IMR-90 (cell line): ENCODE data around the gene PIP5K1C. TPM values are rescaled to one million over a fixed set of nuclear protein-coding genes. Genes with fewer than 3 reads are reported as not detected.
A peak's percentile ranks its signal among the peaks of the same experiment; 100 is the strongest.

ENCODE experiments used
- ATAC-seq: fragments of 200-7000 bp; cut with Tn5 transposase; 2 replicates; pipeline ENCODE4 v1.9.1; 2020; ENCODE audit warnings: low read depth, mild to moderate bottlenecking, moderate library complexity
- BruUV-seq: library from RNA; stranded (reverse); fragments of 400-500 nt; replicated peaks from 2 replicates; lab custom pipeline; 2021; lab: Mats Ljungman, UMichigan
- CTCF ChIA-PET: fragments of 300-600 bp; formaldehyde crosslinking; extraction: SDS; loops from one replicate; lab custom pipeline; 2021; ENCODE audit warnings: antibody characterized with exemption; lab: Yijun Ruan, JAX
- POLR2A ChIA-PET: fragments of 300-600 bp; sonication (Branson Sonifier 250); formaldehyde crosslinking; loops from one replicate; lab custom pipeline; 2022; ENCODE audit warnings: antibody characterized with exemption; ENCODE audit not compliant: unreplicated experiment; lab: Charles Lee
- DNase-seq: peaks from one replicate; pipeline ENCODE4 v3.0.0; 2013
- H2AFZ ChIP-seq: replicated peaks from 2 replicates; pipeline ENCODE3; 2013; ENCODE audit warnings: low read length, mild to moderate bottlenecking; ENCODE audit not compliant: poor library complexity
- H2AK5ac ChIP-seq: 2 replicates; pipeline ENCODE4 v1.6.1; 2013; ENCODE audit warnings: low read depth, low read length, inconsistent platforms
- H2AK9ac ChIP-seq: replicated peaks from 2 replicates; pipeline ENCODE3; 2013; ENCODE audit warnings: mild to moderate bottlenecking, low read depth, low read length, moderate library complexity; ENCODE audit not compliant: poor library complexity
- H2BK120ac ChIP-seq: 2 replicates; pipeline ENCODE4 v1.6.1; 2013; ENCODE audit warnings: low read depth, low read length, inconsistent platforms
- H2BK15ac ChIP-seq: 3 replicates; pipeline ENCODE4 v1.6.1; 2013; ENCODE audit warnings: low read depth, low read length, inconsistent platforms
- H2BK20ac ChIP-seq: 2 replicates; pipeline ENCODE4 v1.6.1; 2013; ENCODE audit warnings: low read depth, mild to moderate bottlenecking, inconsistent platforms, low read length, moderate library complexity
- H2BK5ac ChIP-seq: 2 replicates; pipeline ENCODE4 v1.6.1; 2013; ENCODE audit warnings: mild to moderate bottlenecking, low read depth, low read length, inconsistent platforms; ENCODE audit not compliant: poor library complexity, severe bottlenecking
- H3K14ac ChIP-seq: replicated peaks from 2 replicates; pipeline ENCODE4 v1.6.1; 2013; ENCODE audit warnings: low read depth, low read length, inconsistent platforms
- H3K18ac ChIP-seq: 2 replicates; pipeline ENCODE4 v1.6.1; 2013; ENCODE audit warnings: low read depth, low read length, control low read depth
- H3K23ac ChIP-seq: 2 replicates; pipeline ENCODE4 v1.6.1; 2013; ENCODE audit warnings: low read depth, low read length, inconsistent platforms
- H3K27ac ChIP-seq: 2 replicates; pipeline ENCODE4 v1.5.1; 2013; ENCODE audit warnings: mild to moderate bottlenecking, control low read depth, low read length; ENCODE audit not compliant: insufficient read depth
- H3K27me3 ChIP-seq: 2 replicates; pipeline ENCODE4 v1.6.1; 2013; ENCODE audit warnings: low read length; ENCODE audit not compliant: control insufficient read depth, insufficient read depth
- H3K36me3 ChIP-seq: 2 replicates; pipeline ENCODE4 v1.6.1; 2013; ENCODE audit warnings: low read length, mixed read lengths; ENCODE audit not compliant: control insufficient read depth, insufficient read depth
- H3K4ac ChIP-seq: 2 replicates; pipeline ENCODE4 v1.6.1; 2013; ENCODE audit warnings: low read depth, low read length, inconsistent platforms
- H3K4me1 ChIP-seq: 2 replicates; pipeline ENCODE4 v1.6.1; 2013; ENCODE audit warnings: low read length, mixed read lengths; ENCODE audit not compliant: control insufficient read depth, insufficient read depth
- H3K4me2 ChIP-seq: 2 replicates; pipeline ENCODE4 v1.6.1; 2013; ENCODE audit warnings: low read depth, mild to moderate bottlenecking, control low read depth, low read length, moderate library complexity
- H3K4me3 ChIP-seq: 2 replicates; pipeline ENCODE4 v1.5.1; 2013; ENCODE audit warnings: low read depth, mild to moderate bottlenecking, control low read depth, low read length, moderate library complexity; ENCODE audit not compliant: insufficient read depth
- H3K56ac ChIP-seq: 2 replicates; pipeline ENCODE4 v1.6.1; 2013; ENCODE audit warnings: low read length, inconsistent platforms; ENCODE audit not compliant: insufficient read depth; ENCODE audit errors: extremely low read depth
- H3K79me1 ChIP-seq, 2 experiments: 2 replicates each; pipeline ENCODE4 v1.6.1; 2013; ENCODE audit warnings: low read length in 2 of 2, inconsistent platforms in 1 of 2, low read depth in 1 of 2
- H3K9ac ChIP-seq: 2 replicates; pipeline ENCODE4 v1.6.1; 2013; ENCODE audit warnings: low read depth, low read length, control low read depth
- H3K9me1 ChIP-seq: 2 replicates; pipeline ENCODE4 v1.6.1; 2013; ENCODE audit warnings: low read length, inconsistent platforms; ENCODE audit not compliant: insufficient read depth
- H3K9me3 ChIP-seq: 2 replicates; pipeline ENCODE4 v1.6.1; 2013; ENCODE audit warnings: low read length; ENCODE audit not compliant: control insufficient read depth, insufficient read depth
- H4K20me1 ChIP-seq: 2 replicates; pipeline ENCODE4 v1.6.1; 2013; ENCODE audit warnings: low read length, inconsistent platforms; ENCODE audit not compliant: insufficient read depth
- H4K5ac ChIP-seq: 2 replicates; pipeline ENCODE4 v1.6.1; 2013; ENCODE audit warnings: mild to moderate bottlenecking, low read depth, low read length, control low read depth
- H4K8ac ChIP-seq, 2 experiments: 2 replicates each; pipeline ENCODE4 v1.6.1; 2013; ENCODE audit warnings: low read depth in 2 of 2, low read length in 2 of 2, control low read depth in 1 of 2, inconsistent platforms in 1 of 2
- H4K91ac ChIP-seq: 2 replicates; pipeline ENCODE4 v1.6.1; 2013; ENCODE audit warnings: low read depth, low read length, inconsistent platforms; ENCODE audit not compliant: insufficient read depth
- CEBPB ChIP-seq: IDR thresholded peaks from 2 replicates; pipeline ENCODE4 v1.6.1; 2012; ENCODE audit warnings: low read depth, low read length, improper control_type of control experiment
- CTCF ChIP-seq: conservative IDR thresholded peaks from 2 replicates; pipeline ENCODE4 v1.5.1; 2012; ENCODE audit warnings: mild to moderate bottlenecking, low read depth, low read length, improper control_type of control experiment
- MAZ ChIP-seq: IDR thresholded peaks from 2 replicates; pipeline ENCODE4 v1.6.1; 2012; ENCODE audit warnings: low read depth, mild to moderate bottlenecking, low read length, improper control_type of control experiment, moderate library complexity, borderline replicate concordance
- RAD21 ChIP-seq: IDR thresholded peaks from 2 replicates; pipeline ENCODE4 v1.6.1; 2012; ENCODE audit warnings: low read length, improper control_type of control experiment
- WGBS, 2 experiments: methylation state at CpG; one replicate each; pipeline versions ENCODE4 v1.1.5 to v1.1.7; 2013; ENCODE audit warnings: missing lambda C conversion rate in 2 of 2; ENCODE audit not compliant: insufficient read length in 1 of 2; ENCODE audit errors: extremely low coverage in 2 of 2; 5-methylcytosine and 5-hydroxymethylcytosine counted together
- dilution Hi-C: fragments of 300-500 bp; cut with HindIII; formaldehyde crosslinking; loops from one replicate; pipeline ENCODE4 v1.14.3; 2018; ENCODE audit warnings: low sequenced_read_pairs; ENCODE audit not compliant: unreplicated experiment
- in situ Hi-C: fragments of 300-500 bp; cut with MboI; formaldehyde crosslinking; loops from 3 replicates; pipeline ENCODE4 v1.14.3; 2019; ENCODE audit warnings: low sequenced_read_pairs, inconsistent platforms, mixed read lengths
- intact Hi-C: fragments of 100-400 bp; cut with micrococcal nuclease; formaldehyde crosslinking; loops from 2 replicates; pipeline ENCODE4 v1.10.0; 2022
- polyA plus RNA-seq, 3 experiments: library from polyadenylated mRNA; depleted of rRNA; stranded (reverse); fragments of >200 nt; gene quantifications; 2 replicates each; pipeline ENCODE4 v1.2.3, GENCODE V29; 2012; ENCODE audit warnings: low replicate concordance in 1 of 3
- total RNA-seq: library from RNA; depleted of rRNA; stranded (reverse); fragments of >200 nt; gene quantifications from 2 replicates; pipeline ENCODE4 v1.2.3, GENCODE V29; 2012

Gene PIP5K1C
- total and polyA plus RNA-seq, 2 of the 4 experiments (the other 2 are of a cell fraction), result 13.6 to 23.3 TPM

GRCh38 chr19:3671680-3672574, 28.3 kb downstream of the PIP5K1C start:
- no TSS peak for BruUV-seq
- Histone ChIP-seq H2BK5ac (peak overlapping the region; percentile 51), H2AK5ac (peak overlapping the region; percentile 92), H3K9me1 (peaks cover 4% of the 10 kb centered on the region; the same call in 1 of the 2 replicates), H4K91ac (peak overlapping the region; percentile 43; the same call in 1 of the 2 replicates), H3K9me3 (no peaks in the 10 kb centered on the region), H3K27ac (peak overlapping the region; percentile 77), H3K27me3 (no peaks in the 10 kb centered on the region), H3K4ac (peak overlapping the region; percentile 90), H2AFZ (peak overlapping the region; percentile 73), H2BK20ac (no peak overlapping the region), H3K14ac (peak overlapping the region; percentile 68), H4K8ac (peak overlapping the region; percentile 69 to 77; a peak in 3 of 4 replicates), H3K36me3 (peaks cover 5% of the 10 kb centered on the region; the same call in 1 of the 2 replicates), H3K18ac (no peak overlapping the region), H3K9ac (peak overlapping the region; percentile 5; the same call in 1 of the 2 replicates), H4K20me1 (peaks cover 29% of the 10 kb centered on the region), H2BK120ac (peak overlapping the region; percentile 70; the same call in 1 of the 2 replicates), H3K79me1 (peaks cover 11 to 68% of the 10 kb centered on the region in 2 experiments), H3K4me1 (peaks cover 27% of the 10 kb centered on the region), H4K5ac (peak overlapping the region; percentile 12; the same call in 1 of the 2 replicates), H2AK9ac (peak overlapping the region; percentile 95), H3K4me2 (no peak overlapping the region), H3K4me3 (no peak overlapping the region), H3K56ac (no peak overlapping the region), H3K23ac (peak overlapping the region; percentile 40; the same call in 1 of the 2 replicates), H2BK15ac (no peak overlapping the region)
- intact Hi-C loops (loop anchor here (2.0 kb wide), 1 partner anchor 27 kb away; no protein-coding TSS in a partner anchor), dilution Hi-C loops (no loop called here), in situ Hi-C loops (no loop called here)
- ATAC-seq (peak; percentile 7), DNase-seq (peak; percentile 20)
- POLR2A ChIA-PET, result no interaction called here
- WGBS, 2 experiments, result 19% methylated on average over 20 of the region's 40 CpGs; no CpG with 5 or more reads in 1 of the 2 experiments
- TF ChIP-seq RAD21, result 0 out of 2 replicates have a peak, but pooled peaks have one; percentile 12
- TF ChIP-seq CTCF, result peak; percentile 28; the same call in 1 of the 2 replicates
- peak; percentile 38; the same call in 1 of the 2 replicates for TF ChIP-seq MAZ
- TF ChIP-seq CEBPB, result no peak
- CTCF ChIA-PET, result no interaction called here
